PC-9 (cell line): Measurements from ENCODE around the gene ASCC1. TPM values are rescaled to one million over a fixed set of nuclear protein-coding genes. Genes with fewer than 3 reads are reported as not detected.

Experiments used
- BruUV-seq: library from RNA; stranded (reverse); fragments of 400-500 nt; replicated peaks from 2 replicates; lab custom pipeline; 2021; lab: Mats Ljungman, UMichigan
- CTCF ChIA-PET: fragments of 300-600 bp; sonication (Branson Sonifier 250); formaldehyde crosslinking; loops from one replicate; lab custom pipeline; 2022; ENCODE audit warnings: antibody characterized with exemption; lab: Charles Lee
- POLR2A ChIA-PET: fragments of 300-600 bp; sonication (Branson Sonifier 250); formaldehyde crosslinking; loops from one replicate; lab custom pipeline; 2022; ENCODE audit warnings: antibody characterized with exemption; ENCODE audit not compliant: unreplicated experiment; lab: Charles Lee
- DNase-seq, 2 experiments: peaks; one replicate each; pipeline versions ENCODE4 v3.0.0 to v3.0.0-alpha.2; 2015 to 2022; ENCODE audit warnings: mixed read lengths in 1 of 2
- H2AFZ ChIP-seq: fragments of 200-600 bp; sonication (generic); 2 replicates; pipeline ENCODE4 v1.8.1; 2017; ENCODE audit warnings: antibody characterized with exemption
- H3F3A ChIP-seq: fragments of 200-600 bp; sonication (generic); 2 replicates; pipeline ENCODE4 v1.8.1; 2017; ENCODE audit warnings: antibody characterized with exemption, mild to moderate bottlenecking, low read depth; ENCODE audit not compliant: insufficient read depth
- H3K27ac ChIP-seq: fragments of 200-600 bp; sonication (generic); 2 replicates; pipeline ENCODE4 v1.6.1; 2016; ENCODE audit warnings: mixed run types
- H3K27me3 ChIP-seq: fragments of 200-600 bp; sonication (generic); 2 replicates; pipeline ENCODE4 v1.6.1; 2016; ENCODE audit warnings: low read depth, mixed run types; ENCODE audit not compliant: insufficient read depth
- H3K36me3 ChIP-seq: fragments of 200-600 bp; sonication (generic); 2 replicates; pipeline ENCODE4 v1.6.1; 2016; ENCODE audit warnings: low read depth, mixed run types
- H3K4me1 ChIP-seq: fragments of 200-600 bp; sonication (generic); replicated peaks from 2 replicates; pipeline ENCODE4 v1.6.1; 2016; ENCODE audit warnings: mixed run types; ENCODE audit not compliant: insufficient read depth
- H3K4me2 ChIP-seq: fragments of 200-600 bp; sonication (generic); 2 replicates; pipeline ENCODE4 v1.6.1; 2017; ENCODE audit warnings: mixed run types
- H3K4me3 ChIP-seq: fragments of 200-600 bp; sonication (generic); 2 replicates; pipeline ENCODE4 v1.6.1; 2016; ENCODE audit warnings: mixed run types
- H3K79me2 ChIP-seq: fragments of 200-600 bp; sonication (generic); 2 replicates; pipeline ENCODE4 v1.6.1; 2017; ENCODE audit warnings: low read depth, mixed run types
- H3K9me2 ChIP-seq: fragments of 200-600 bp; sonication (generic); 2 replicates; pipeline ENCODE4 v1.8.1; 2017; ENCODE audit warnings: mild to moderate bottlenecking; ENCODE audit not compliant: insufficient read depth
- H3K9me3 ChIP-seq: fragments of 200-600 bp; sonication (generic); 2 replicates; pipeline ENCODE4 v1.8.1; 2016; ENCODE audit warnings: low read depth; ENCODE audit not compliant: insufficient read depth
- H4K20me1 ChIP-seq: fragments of 200-600 bp; sonication (generic); 2 replicates; pipeline ENCODE4 v1.8.1; 2017; ENCODE audit not compliant: insufficient read depth
- EZH2 ChIP-seq: fragments of 200-600 bp; sonication (generic); IDR thresholded peaks from 2 replicates; pipeline ENCODE4 v1.8.0; 2017; ENCODE audit warnings: antibody characterized with exemption, low read depth
- intact Hi-C: fragments of 100-400 bp; cut with micrococcal nuclease; formaldehyde crosslinking; loops from one replicate; pipeline ENCODE4 v1.10.0; 2022; ENCODE audit not compliant: unreplicated experiment
- total RNA-seq: library from RNA; stranded (reverse); gene quantifications from 2 replicates; pipeline ENCODE4 v1.2.3, GENCODE V29; 2021
- TF ChIP-seq, protein P1 (sequence below): fragments of 200-600 bp; sonication (generic); conservative IDR thresholded peaks from 2 replicates; pipeline ENCODE4 v1.6.1; 2017; ENCODE audit warnings: mixed run types, antibody characterized with exemption, mild to moderate bottlenecking, moderate library complexity

The ASCC1 gene
- total RNA-seq, 1 experiment from 2014 or later, result 129 TPM

GRCh38 chr10:72170263-72170662 is 45.8 kb downstream of the ASCC1 start:
- BruUV-seq, result no TSS peak
- peaks cover 54% of the 10 kb centered on the region for H3F3A ChIP-seq
- ChIA-PET POLR2A (no interaction called here), CTCF (no interaction called here)
- peak; percentile 50 to 84 for DNase-seq
- peak overlapping the region; percentile 7; the same call in 1 of the 2 replicates for H3K4me2 ChIP-seq
- peak overlapping the region; percentile 77 for H3K27ac ChIP-seq
- intact Hi-C loops, result loop anchor here (2.0 kb wide), 5 partner anchors 47 to 159 kb away; partner anchors contain the start of genes ANAPC16, ASCC1 and DDIT4
- H4K20me1 ChIP-seq, result no peaks in the 10 kb centered on the region
- TF ChIP-seq, protein P1, sequence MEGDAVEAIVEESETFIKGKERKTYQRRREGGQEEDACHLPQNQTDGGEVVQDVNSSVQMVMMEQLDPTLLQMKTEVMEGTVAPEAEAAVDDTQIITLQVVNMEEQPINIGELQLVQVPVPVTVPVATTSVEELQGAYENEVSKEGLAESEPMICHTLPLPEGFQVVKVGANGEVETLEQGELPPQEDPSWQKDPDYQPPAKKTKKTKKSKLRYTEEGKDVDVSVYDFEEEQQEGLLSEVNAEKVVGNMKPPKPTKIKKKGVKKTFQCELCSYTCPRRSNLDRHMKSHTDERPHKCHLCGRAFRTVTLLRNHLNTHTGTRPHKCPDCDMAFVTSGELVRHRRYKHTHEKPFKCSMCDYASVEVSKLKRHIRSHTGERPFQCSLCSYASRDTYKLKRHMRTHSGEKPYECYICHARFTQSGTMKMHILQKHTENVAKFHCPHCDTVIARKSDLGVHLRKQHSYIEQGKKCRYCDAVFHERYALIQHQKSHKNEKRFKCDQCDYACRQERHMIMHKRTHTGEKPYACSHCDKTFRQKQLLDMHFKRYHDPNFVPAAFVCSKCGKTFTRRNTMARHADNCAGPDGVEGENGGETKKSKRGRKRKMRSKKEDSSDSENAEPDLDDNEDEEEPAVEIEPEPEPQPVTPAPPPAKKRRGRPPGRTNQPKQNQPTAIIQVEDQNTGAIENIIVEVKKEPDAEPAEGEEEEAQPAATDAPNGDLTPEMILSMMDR, result no peak
- no peak for TF ChIP-seq EZH2
- H3K9me2 ChIP-seq, result no peaks in the 10 kb centered on the region
- H3K4me1 ChIP-seq, result peaks cover 48% of the 10 kb centered on the region
- H2AFZ ChIP-seq, result no peak overlapping the region
- peaks cover 18% of the 10 kb centered on the region; the same call in 1 of the 2 replicates for H3K36me3 ChIP-seq
- no peak overlapping the region for H3K4me3 ChIP-seq
- H3K79me2 ChIP-seq, result 0 out of 2 replicates have a peak, but pooled peaks cover 6% of the 10 kb centered on the region
- peaks cover 11% of the 10 kb centered on the region for H3K9me3 ChIP-seq
- no peaks in the 10 kb centered on the region for H3K27me3 ChIP-seq

- H3F3A ChIP-seq, result peaks cover 34% of the 10 kb centered on the region
- H3K36me3 ChIP-seq, result peaks cover 19% of the 10 kb centered on the region; the same call in 1 of the 2 replicates
- no peak overlapping the region for H3K27ac ChIP-seq
- no peaks in the 10 kb centered on the region for H3K9me2 ChIP-seq
- TF ChIP-seq, protein P1, result no peak
- no peak for TF ChIP-seq EZH2
- no peak overlapping the region for H3K4me2 ChIP-seq
- peaks cover 24% of the 10 kb centered on the region for H3K4me1 ChIP-seq
- 0 out of 2 replicates have a peak, but pooled peaks cover 6% of the 10 kb centered on the region for H3K79me2 ChIP-seq
- no peaks in the 10 kb centered on the region for H4K20me1 ChIP-seq
- H2AFZ ChIP-seq, result no peak overlapping the region
- ChIA-PET POLR2A (interaction anchor here (0.7 kb wide), 1 partner anchor 12 kb away, joined by 3 read pairs; no protein-coding TSS in a partner anchor), CTCF (no interaction called here)
- BruUV-seq, result no TSS peak
- no peaks in the 10 kb centered on the region for H3K27me3 ChIP-seq
- DNase-seq, result no peak
- intact Hi-C loops, result no loop called here
- H3K9me3 ChIP-seq, result peaks cover 11% of the 10 kb centered on the region
- H3K4me3 ChIP-seq, result no peak overlapping the region
Measured at GRCh38 chr10:72167118-72167517, 49.0 kb downstream of the ASCC1 start.

DNA sequence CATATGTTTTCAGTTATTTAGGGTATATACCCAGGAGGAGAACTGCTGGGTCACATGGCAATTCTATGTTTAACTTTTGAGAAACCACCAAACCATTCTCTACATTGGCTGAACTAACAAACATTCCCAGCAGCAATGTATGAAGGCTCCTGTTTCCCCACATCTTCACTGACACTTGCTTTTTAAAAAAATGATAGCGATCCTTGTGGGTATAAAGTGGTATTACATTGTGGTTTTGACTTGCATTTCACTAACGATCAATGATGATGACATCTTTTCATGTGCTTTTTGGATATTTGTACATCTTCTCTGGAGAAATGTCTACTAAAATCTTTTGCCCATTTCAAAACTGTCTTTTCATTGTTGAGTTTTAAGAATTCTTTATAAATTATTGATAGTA is 51.5 kb downstream of the ASCC1 start:
- no peak for TF ChIP-seq EZH2
- TF ChIP-seq, protein P1, result no peak
- no TSS peak for BruUV-seq
- Histone ChIP-seq H3K4me3 (no peak overlapping the region), H3K27ac (no peak overlapping the region), H3K79me2 (0 out of 2 replicates have a peak, but pooled peaks cover 2% of the 10 kb centered on the region), H3K4me2 (no peak overlapping the region), H3K9me2 (no peaks in the 10 kb centered on the region), H4K20me1 (no peaks in the 10 kb centered on the region), H3K36me3 (peaks cover 28% of the 10 kb centered on the region), H3K9me3 (no peaks in the 10 kb centered on the region; the same call in 1 of the 2 replicates), H3K4me1 (peaks cover 2% of the 10 kb centered on the region), H2AFZ (no peak overlapping the region), H3F3A (peaks cover 16% of the 10 kb centered on the region; the same call in 1 of the 2 replicates), H3K27me3 (no peaks in the 10 kb centered on the region)
- POLR2A ChIA-PET, result no interaction called here
- CTCF ChIA-PET, result no interaction called here
- no peak for DNase-seq
- intact Hi-C loops, result no loop called here
